ENCODE results near the gene AOAH.

The AOAH gene

GRCh38 chr7:36562121-36562520 is 162.2 kb downstream of the AOAH start:
- TF ChIP-seq MAX (IDR thresholded peaks at IDR 0.05) (no peak), CEBPB (IDR thresholded peaks at IDR 0.05) (no peak), EGR1 (IDR thresholded peaks at IDR 0.05) (no peak), FOXM1 (IDR thresholded peaks at IDR 0.05; ENCODE audit: borderline replicate concordance, low read depth) (no peak), TAF1 (IDR thresholded peaks at IDR 0.05; ENCODE audit: low read depth) (no peak), ZBTB7A (IDR thresholded peaks at IDR 0.05; ENCODE audit: low read depth) (no peak), USF1 (IDR thresholded peaks at IDR 0.05) (no peak), TEAD4 (IDR thresholded peaks at IDR 0.05) (no peak), CREB1 (IDR thresholded peaks at IDR 0.05; ENCODE audit: low read depth) (no peak), TCF12 (IDR thresholded peaks at IDR 0.05; ENCODE audit: low read depth) (no peak), REST (IDR thresholded peaks at IDR 0.05; ENCODE audit: low read depth) (no peak), NFIC (IDR thresholded peaks at IDR 0.05) (no peak), RAD21 (IDR thresholded peaks at IDR 0.05; ENCODE audit: low read depth) (no peak), YY1 (IDR thresholded peaks at IDR 0.05; ENCODE audit: low read depth) (no peak), EP300 (IDR thresholded peaks at IDR 0.05; ENCODE audit: borderline replicate concordance) (no peak)

- TF ChIP-seq CEBPB (IDR thresholded peaks at IDR 0.05) = no peak
- no peak for TF ChIP-seq EP300 (IDR thresholded peaks at IDR 0.05; ENCODE audit: borderline replicate concordance)
- TF ChIP-seq NFIC (IDR thresholded peaks at IDR 0.05) = no peak
- TF ChIP-seq CREB1 (IDR thresholded peaks at IDR 0.05; ENCODE audit: low read depth) = no peak
- no peak for TF ChIP-seq FOXM1 (IDR thresholded peaks at IDR 0.05; ENCODE audit: borderline replicate concordance, low read depth)
- no peak for TF ChIP-seq YY1 (IDR thresholded peaks at IDR 0.05; ENCODE audit: low read depth)
- no peak for TF ChIP-seq RAD21 (IDR thresholded peaks at IDR 0.05; ENCODE audit: low read depth)
- no peak for TF ChIP-seq REST (IDR thresholded peaks at IDR 0.05; ENCODE audit: low read depth)
- no peak for TF ChIP-seq EGR1 (IDR thresholded peaks at IDR 0.05)
- no peak for TF ChIP-seq ZBTB7A (IDR thresholded peaks at IDR 0.05; ENCODE audit: low read depth)
- TF ChIP-seq TEAD4 (IDR thresholded peaks at IDR 0.05) = no peak
- no peak for TF ChIP-seq TAF1 (IDR thresholded peaks at IDR 0.05; ENCODE audit: low read depth)
These were observed 175.3 kb downstream of the AOAH start for GRCh38 chr7:36549029-36549428.

- no peak for TF ChIP-seq TAF1 (IDR thresholded peaks at IDR 0.05; ENCODE audit: low read depth)
- no peak for TF ChIP-seq REST (IDR thresholded peaks at IDR 0.05; ENCODE audit: low read depth)
- TF ChIP-seq EGR1 (IDR thresholded peaks at IDR 0.05) = no peak
- TF ChIP-seq RAD21 (IDR thresholded peaks at IDR 0.05; ENCODE audit: low read depth) = no peak
- TF ChIP-seq NFIC (IDR thresholded peaks at IDR 0.05) = no peak
- no peak for TF ChIP-seq TEAD4 (IDR thresholded peaks at IDR 0.05)
- TF ChIP-seq EP300 (IDR thresholded peaks at IDR 0.05; ENCODE audit: borderline replicate concordance) = no peak
These were observed 176.9 kb downstream of the AOAH start for GRCh38 chr7:36547416-36547815.

GRCh38 chr7:36546331-36546730 is 178.0 kb downstream of the AOAH start:
- TF ChIP-seq MAX (IDR thresholded peaks at IDR 0.05) (no peak), TEAD4 (IDR thresholded peaks at IDR 0.05) (no peak), EGR1 (IDR thresholded peaks at IDR 0.05) (no peak), FOXM1 (IDR thresholded peaks at IDR 0.05; ENCODE audit: borderline replicate concordance, low read depth) (no peak), NFIC (IDR thresholded peaks at IDR 0.05) (no peak), TAF1 (IDR thresholded peaks at IDR 0.05; ENCODE audit: low read depth) (no peak), EP300 (IDR thresholded peaks at IDR 0.05; ENCODE audit: borderline replicate concordance) (no peak), YY1 (IDR thresholded peaks at IDR 0.05; ENCODE audit: low read depth) (no peak), RAD21 (IDR thresholded peaks at IDR 0.05; ENCODE audit: low read depth) (no peak), CREB1 (IDR thresholded peaks at IDR 0.05; ENCODE audit: low read depth) (no peak), USF1 (IDR thresholded peaks at IDR 0.05) (no peak), ZBTB7A (IDR thresholded peaks at IDR 0.05; ENCODE audit: low read depth) (no peak), TCF12 (IDR thresholded peaks at IDR 0.05; ENCODE audit: low read depth) (no peak), CEBPB (IDR thresholded peaks at IDR 0.05) (no peak), REST (IDR thresholded peaks at IDR 0.05; ENCODE audit: low read depth) (no peak)

All from Ishikawa (cell line).